ENCODE measurements around the gene KCTD4. TPM values are rescaled to one million over a fixed set of nuclear protein-coding genes. Genes with fewer than 3 reads are reported as not detected.
A peak's percentile ranks its signal among the peaks of the same experiment; 100 is the strongest.

KCTD4 gene
- total RNA-seq, 8 experiments from 2014 or later: 0.46 to 5.9 (median 1.2) TPM

DNA sequence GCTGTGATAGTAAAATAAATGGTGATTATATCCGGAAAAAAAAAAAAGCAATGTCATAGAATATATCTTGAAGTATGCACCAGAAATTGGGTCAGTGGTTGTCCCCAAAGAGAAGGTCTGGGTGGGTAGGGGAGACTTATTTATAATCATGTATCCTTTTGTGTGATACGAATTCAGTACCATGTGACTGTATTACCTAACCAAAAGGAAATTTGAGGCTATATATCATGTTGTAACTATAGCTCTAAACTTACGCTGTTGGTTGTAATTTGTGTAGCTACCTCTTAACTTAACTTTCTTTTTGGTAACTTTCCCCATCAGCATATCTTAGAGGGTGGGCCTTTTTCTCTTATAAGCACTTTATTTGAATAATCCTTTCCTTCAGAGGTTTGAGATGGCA, 25.2 kb upstream of the KCTD4 start:
- WGBS, 10 experiments: 74 to 100% (median 85%) methylated on average over 1 to 3 of the region's 3 CpGs; no CpG with 5 or more reads in 1 of the 10 experiments

GRCh38 chr13:45225370-45225769, 24.5 kb upstream of the KCTD4 start:
- no peak for ATAC-seq (replicated peaks in 6 of 8)
- Histone ChIP-seq H3K27ac (no peak overlapping the region), H3K4me3 (no peak overlapping the region), H3K4me1 (replicated peaks in 1 of 2) (no peaks in the 10 kb centered on the region)
- 80 to 100% (median 96%) methylated on average over 1 to 4 of the region's 4 CpGs for WGBS, 10 experiments
- in situ Hi-C loops (cut with MboI; ENCODE audit: low pct_unique_long_range_greater_than_20kb in 2 of 9, low sequenced_read_pairs in 9 of 9, unreplicated experiment in 9 of 9): no loop called here

More for the DNA sequence above, 25.2 kb upstream of the KCTD4 start:
- no peak overlapping the region for H3K27ac ChIP-seq
- no peak overlapping the region for H3K4me3 ChIP-seq
- ATAC-seq (replicated peaks in 6 of 8): no peak
- no peaks in the 10 kb centered on the region for H3K4me1 ChIP-seq (replicated peaks in 1 of 2)
- in situ Hi-C loops (cut with MboI; ENCODE audit: low pct_unique_long_range_greater_than_20kb in 2 of 9, low sequenced_read_pairs in 9 of 9, unreplicated experiment in 9 of 9): no loop called here

GRCh38 chr13:45224176-45224575, 23.3 kb upstream of the KCTD4 start:
- Histone ChIP-seq H3K4me3 (no peak overlapping the region), H3K4me1 (replicated peaks in 1 of 2) (no peaks in the 10 kb centered on the region), H3K27ac (no peak overlapping the region)
- peak in 1 of 8 experiments; percentile 45 for ATAC-seq (replicated peaks in 6 of 8)
- in situ Hi-C loops (cut with MboI; ENCODE audit: low pct_unique_long_range_greater_than_20kb in 2 of 9, low sequenced_read_pairs in 9 of 9, unreplicated experiment in 9 of 9): no loop called here

DNA sequence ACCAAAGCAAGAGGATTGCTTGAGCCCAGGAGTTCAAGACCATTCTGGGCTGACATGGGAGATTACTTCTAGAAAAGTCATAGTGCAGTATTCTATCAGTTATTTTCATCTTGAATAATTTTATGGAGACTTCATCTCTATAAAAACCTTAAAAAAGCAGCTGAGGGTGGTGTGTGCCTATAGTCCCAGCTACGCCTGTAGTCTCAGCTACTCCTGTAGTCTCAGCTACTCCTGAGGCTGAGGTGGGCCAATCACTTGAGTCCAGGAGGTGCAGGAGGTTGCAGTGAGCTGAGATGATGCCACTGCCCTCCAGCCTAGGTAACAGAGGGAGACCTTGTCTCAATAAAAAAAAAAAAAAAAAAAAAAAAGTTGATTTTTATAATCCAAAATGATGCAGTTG, 22.1 kb upstream of the KCTD4 start:
- no peak overlapping the region for H3K27ac ChIP-seq
- ATAC-seq (replicated peaks in 6 of 8): no peak
- 86 to 100% (median 100%) methylated on average over 1 of the region's 1 CpG; no CpG with 5 or more reads in 4 of the 10 experiments for WGBS, 10 experiments
- H3K4me1 ChIP-seq (replicated peaks in 1 of 2): peaks cover 0 to 5% of the 10 kb centered on the region in 2 donors
- in situ Hi-C loops (cut with MboI; ENCODE audit: low pct_unique_long_range_greater_than_20kb in 2 of 9, low sequenced_read_pairs in 9 of 9, unreplicated experiment in 9 of 9): no loop called here
- H3K4me3 ChIP-seq: no peak overlapping the region

- Histone ChIP-seq H3K4me1 (replicated peaks in 1 of 2) (peaks cover 0 to 5% of the 10 kb centered on the region in 2 donors), H3K27ac (no peak overlapping the region), H3K4me3 (no peak overlapping the region)
- ATAC-seq (replicated peaks in 6 of 8): no peak
- in situ Hi-C loops (cut with MboI; ENCODE audit: low pct_unique_long_range_greater_than_20kb in 2 of 9, low sequenced_read_pairs in 9 of 9, unreplicated experiment in 9 of 9): no loop called here
- 83 to 100% (median 100%) methylated on average over 1 to 3 of the region's 3 CpGs; no CpG with 5 or more reads in 2 of the 10 experiments for WGBS, 10 experiments
Observed at GRCh38 chr13:45222516-45222915, 21.7 kb upstream of the KCTD4 start.

DNA sequence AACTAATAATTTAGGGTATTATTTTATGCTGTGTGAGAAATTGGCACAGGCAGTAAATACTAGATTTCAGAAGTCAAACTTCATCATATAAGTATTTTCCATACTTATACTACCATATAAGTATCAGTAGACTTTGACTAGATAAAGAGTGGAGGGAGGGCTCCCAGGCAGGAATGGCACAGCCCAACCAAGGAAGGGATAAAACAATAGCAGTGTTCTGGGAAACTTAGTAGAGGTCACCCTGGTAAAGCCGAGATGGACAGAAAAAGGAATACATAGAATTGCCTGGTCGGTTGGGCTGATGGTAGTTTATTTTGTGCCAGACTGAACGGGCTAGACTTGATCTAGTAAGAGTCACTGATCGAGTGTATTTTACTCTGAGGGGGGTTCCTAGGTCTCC, 19.6 kb upstream of the KCTD4 start:
- Histone ChIP-seq H3K27ac (no peak overlapping the region), H3K4me3 (no peak overlapping the region), H3K4me1 (replicated peaks in 1 of 2) (peaks cover 0 to 5% of the 10 kb centered on the region in 2 donors)
- ATAC-seq (replicated peaks in 6 of 8): no peak
- in situ Hi-C loops (cut with MboI; ENCODE audit: low pct_unique_long_range_greater_than_20kb in 2 of 9, low sequenced_read_pairs in 9 of 9, unreplicated experiment in 9 of 9): no loop called here
- 80 to 100% (median 93%) methylated on average over 1 to 4 of the region's 4 CpGs; no CpG with 5 or more reads in 2 of the 10 experiments for WGBS, 10 experiments

DNA sequence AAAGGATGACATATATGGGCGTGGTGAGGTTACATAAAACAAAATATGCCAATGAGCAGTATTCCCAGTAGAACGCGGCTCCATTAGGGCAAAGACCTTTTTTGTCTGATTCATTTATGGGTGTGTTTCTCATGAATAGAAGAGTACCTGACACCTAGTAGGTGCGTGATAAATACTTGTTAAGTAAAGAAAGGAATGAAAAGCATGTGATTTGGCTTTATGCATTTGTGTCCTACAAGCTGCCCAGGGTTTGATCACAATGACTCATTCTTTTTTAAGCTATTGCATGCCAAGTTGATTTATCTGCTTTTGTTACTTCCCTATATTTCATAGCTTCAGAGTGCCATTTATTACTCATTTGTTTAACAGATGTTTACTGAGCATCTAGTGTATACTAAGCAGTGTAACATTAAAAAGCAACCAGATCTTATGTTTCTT, 19.1 kb upstream of the KCTD4 start:
- Histone ChIP-seq H3K27ac (no peak overlapping the region), H3K4me1 (replicated peaks in 1 of 2) (peaks cover 0 to 5% of the 10 kb centered on the region in 2 donors), H3K4me3 (no peak overlapping the region)
- in situ Hi-C loops (cut with MboI; ENCODE audit: low pct_unique_long_range_greater_than_20kb in 2 of 9, low sequenced_read_pairs in 9 of 9, unreplicated experiment in 9 of 9): no loop called here
- WGBS, 10 experiments: 0 to 98% (median 57%) methylated on average over 1 to 4 of the region's 4 CpGs; no CpG with 5 or more reads in 2 of the 10 experiments
- ATAC-seq (replicated peaks in 6 of 8): peak in 3 of 8 experiments; percentile 60 to 84 (median 83)

DNA sequence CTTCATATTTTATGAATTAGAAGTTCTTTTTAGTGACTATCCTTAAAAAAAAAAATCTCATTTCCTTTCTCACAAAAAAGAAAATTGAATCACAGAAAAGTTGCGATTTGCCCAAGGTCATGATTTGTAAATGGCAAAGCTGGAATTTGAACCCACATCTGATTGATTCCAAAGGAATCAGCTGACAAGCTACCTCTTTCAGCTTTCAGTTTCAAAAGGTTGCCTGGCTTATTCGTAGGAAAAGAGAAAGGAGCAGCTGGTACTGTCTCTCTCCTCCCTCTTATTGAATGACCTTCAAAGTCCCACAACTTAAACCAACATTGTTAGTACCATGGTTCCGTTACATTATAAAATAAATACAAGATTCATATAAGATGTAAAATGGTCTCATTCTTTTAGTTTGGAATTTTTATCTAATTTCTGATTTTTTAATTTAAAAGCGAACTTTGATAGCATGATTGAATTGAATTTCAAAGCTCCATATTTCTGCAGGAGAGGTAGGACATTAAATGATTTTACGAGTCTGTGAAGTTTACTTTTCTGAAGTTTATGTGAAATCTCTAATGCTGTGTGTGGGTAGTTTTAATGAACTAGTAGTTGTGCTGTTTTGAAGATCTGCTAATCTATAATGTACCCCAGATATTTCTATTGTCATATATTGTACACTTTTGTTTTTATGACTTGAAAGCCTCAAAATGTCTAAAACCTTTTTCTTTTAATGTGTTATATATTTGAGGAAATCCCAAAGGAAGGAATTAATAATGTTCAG, 18.5 kb upstream of the KCTD4 start:
- peak in 2 of 8 experiments; percentile 40 to 43 for ATAC-seq (replicated peaks in 6 of 8)
- in situ Hi-C loops (cut with MboI; ENCODE audit: low pct_unique_long_range_greater_than_20kb in 2 of 9, low sequenced_read_pairs in 9 of 9, unreplicated experiment in 9 of 9): no loop called here
- H3K4me1 ChIP-seq (replicated peaks in 1 of 2): peaks cover 0 to 5% of the 10 kb centered on the region in 2 donors
- no peak overlapping the region for H3K4me3 ChIP-seq
- 50 to 96% (median 74%) methylated on average over 2 to 5 of the region's 5 CpGs for WGBS, 10 experiments
- no peak overlapping the region for H3K27ac ChIP-seq

GRCh38 chr13:45218689-45219088, 17.8 kb upstream of the KCTD4 start:
- no peak overlapping the region for H3K27ac ChIP-seq
- H3K4me3 ChIP-seq: no peak overlapping the region
- WGBS, 10 experiments: 60 to 100% (median 100%) methylated on average over 1 of the region's 1 CpG; no CpG with 5 or more reads in 2 of the 10 experiments
- peak in 2 of 8 experiments; percentile 4 to 44 for ATAC-seq (replicated peaks in 6 of 8)
- peaks cover 0 to 5% of the 10 kb centered on the region in 2 donors for H3K4me1 ChIP-seq (replicated peaks in 1 of 2)
- in situ Hi-C loops (cut with MboI; ENCODE audit: low pct_unique_long_range_greater_than_20kb in 2 of 9, low sequenced_read_pairs in 9 of 9, unreplicated experiment in 9 of 9): no loop called here

DNA sequence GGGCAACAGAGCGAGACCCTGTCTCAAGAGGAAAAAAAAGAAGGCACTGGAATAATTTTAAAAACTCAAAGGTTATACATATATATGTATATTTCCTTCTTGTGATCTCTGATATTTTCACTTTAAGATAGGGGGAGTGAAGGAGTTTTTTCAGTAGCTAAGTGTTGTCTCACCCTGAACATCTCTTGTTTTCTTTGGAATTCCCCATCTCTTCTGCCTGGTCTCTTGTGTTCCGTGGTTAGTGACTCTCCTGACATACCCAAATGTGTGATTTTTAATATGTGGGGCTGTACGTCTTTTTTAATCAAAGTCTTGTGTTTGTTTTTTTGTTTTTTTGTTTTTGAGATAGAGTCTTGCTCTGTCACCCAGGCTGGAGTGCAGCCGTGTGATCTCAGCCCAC, 15.3 kb upstream of the KCTD4 start:
- no peak overlapping the region for H3K4me3 ChIP-seq
- in situ Hi-C loops (cut with MboI; ENCODE audit: low pct_unique_long_range_greater_than_20kb in 2 of 9, low sequenced_read_pairs in 9 of 9, unreplicated experiment in 9 of 9): no loop called here
- peaks cover 0 to 5% of the 10 kb centered on the region in 2 donors for H3K4me1 ChIP-seq (replicated peaks in 1 of 2)
- no peak for ATAC-seq (replicated peaks in 6 of 8)
- WGBS, 10 experiments: 44 to 100% (median 92%) methylated on average over 2 to 4 of the region's 4 CpGs; no CpG with 5 or more reads in 2 of the 10 experiments
- no peak overlapping the region for H3K27ac ChIP-seq

DNA sequence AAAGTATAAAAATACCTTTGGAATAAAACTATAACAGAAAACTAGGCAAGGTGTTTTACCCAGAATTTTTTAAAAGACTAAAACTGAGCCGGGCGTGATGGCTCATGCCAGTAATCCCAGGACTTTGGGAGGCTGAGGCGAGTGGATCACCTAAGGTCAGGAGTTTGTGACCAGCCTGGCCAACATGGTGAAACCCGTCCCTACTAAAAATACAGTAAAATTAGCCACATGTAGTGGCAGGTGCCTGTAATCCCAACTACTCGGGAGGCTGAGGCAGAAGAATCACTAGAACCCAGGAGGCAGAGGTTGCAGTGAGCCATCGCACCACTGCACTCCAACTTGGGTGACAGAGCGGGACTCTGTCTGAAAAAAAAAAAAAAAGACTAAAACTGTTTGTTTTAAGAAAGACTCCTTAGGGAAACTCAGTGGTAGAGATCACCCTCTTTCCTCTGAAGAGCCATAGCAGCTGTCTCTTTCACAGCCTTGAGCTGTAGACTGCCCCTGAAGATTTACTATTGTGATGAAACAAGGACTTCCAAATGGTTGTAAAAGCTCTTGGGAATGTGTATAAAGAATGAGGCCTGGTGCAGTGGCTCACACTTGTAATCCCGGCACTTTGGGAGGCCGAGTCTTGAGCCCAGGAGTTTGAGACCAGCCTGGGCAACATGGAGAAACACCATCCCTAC, 14.7 kb upstream of the KCTD4 start:
- in situ Hi-C loops (cut with MboI; ENCODE audit: low pct_unique_long_range_greater_than_20kb in 2 of 9, low sequenced_read_pairs in 9 of 9, unreplicated experiment in 9 of 9): no loop called here
- H3K4me3 ChIP-seq: no peak overlapping the region
- H3K4me1 ChIP-seq (replicated peaks in 1 of 2): peaks cover 0 to 5% of the 10 kb centered on the region in 2 donors
- no peak overlapping the region for H3K27ac ChIP-seq
- no peak for ATAC-seq (replicated peaks in 6 of 8)
- 60 to 97% (median 94%) methylated on average over 1 to 6 of the region's 9 CpGs; no CpG with 5 or more reads in 1 of the 10 experiments for WGBS, 10 experiments

DNA sequence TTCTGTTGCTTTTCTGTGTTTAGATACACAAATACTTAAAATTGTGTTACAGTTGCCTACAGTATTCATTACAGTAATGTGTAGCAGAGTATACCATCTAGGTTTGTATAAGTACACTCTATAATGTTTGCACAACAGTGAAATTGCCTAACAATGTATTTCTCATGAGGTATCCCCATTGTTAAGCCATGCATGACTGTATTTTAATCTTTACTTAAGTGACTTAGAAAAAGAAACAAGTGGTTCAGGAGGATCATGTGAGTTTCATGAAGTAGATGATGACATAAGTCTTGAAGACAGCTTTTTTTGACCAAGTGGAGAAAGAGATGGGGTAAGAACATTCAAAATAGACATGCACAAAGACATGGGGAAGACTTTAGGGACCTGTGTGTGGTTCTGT, 8.4 kb upstream of the KCTD4 start:
- no peak overlapping the region for H3K27ac ChIP-seq
- no peak for ATAC-seq (replicated peaks in 6 of 8)
- no peaks in the 10 kb centered on the region for H3K4me1 ChIP-seq (replicated peaks in 1 of 2)
- H3K4me3 ChIP-seq: no peak overlapping the region
- in situ Hi-C loops (cut with MboI; ENCODE audit: low pct_unique_long_range_greater_than_20kb in 2 of 9, low sequenced_read_pairs in 9 of 9, unreplicated experiment in 9 of 9): no loop called here

GRCh38 chr13:45208132-45208531, 7.3 kb upstream of the KCTD4 start:
- H3K4me3 ChIP-seq: no peak overlapping the region
- in situ Hi-C loops (cut with MboI; ENCODE audit: low pct_unique_long_range_greater_than_20kb in 2 of 9, low sequenced_read_pairs in 9 of 9, unreplicated experiment in 9 of 9): no loop called here
- 61 to 100% (median 83%) methylated on average over 1 to 2 of the region's 2 CpGs; no CpG with 5 or more reads in 1 of the 10 experiments for whole genome bisulfite sequencing, 10 experiments
- no peaks in the 10 kb centered on the region for H3K4me1 ChIP-seq (replicated peaks in 1 of 2)
- no peak for ATAC-seq (replicated peaks in 6 of 8)
- H3K27ac ChIP-seq: no peak overlapping the region
